ENCODE data around the gene NCR2. TPM values are rescaled to one million over a fixed set of nuclear protein-coding genes. Genes with fewer than 3 reads are reported as not detected.

The NCR2 gene
- total and polyA plus RNA-seq, 2 donors (not counting 1 experiment from before 2014, with no cell fraction given) = not detected

GRCh38 chr6:41344876-41345275 lies 9.5 kb downstream of the NCR2 start:
- ATAC-seq (ENCODE audit: low read depth) = no peak
- no peak overlapping the region for H2AFZ ChIP-seq (ENCODE audit: insufficient read depth, low read depth, low read length, poor library complexity, severe bottlenecking)
- ChIA-PET CTCF (interaction anchor here (0.8 kb wide), 1 partner anchor 116 kb away, joined by 3 read pairs; no protein-coding TSS in a partner anchor), POLR2A (no interaction called here)
- Mint-ChIP-seq H3K4me3 (no peak overlapping the region), H3K9me3 (ENCODE audit: insufficient read depth) (no peaks in the 10 kb centered on the region), H3K4me1 (peaks cover 4% of the 10 kb centered on the region), H3K27ac (no peak overlapping the region), H3K27me3 (peaks cover 27% of the 10 kb centered on the region)
- no peak overlapping the region for H3K27ac ChIP-seq (ENCODE audit: low read length in 2 of 2)
- H3K79me2 ChIP-seq (ENCODE audit: control insufficient read depth, insufficient read depth, low read length) = no peaks in the 10 kb centered on the region
- no peaks in the 10 kb centered on the region for H4K20me1 ChIP-seq (ENCODE audit: control insufficient read depth, insufficient read depth, low read length, poor library complexity, severe bottlenecking)
- peaks cover 3 to 4% of the 10 kb centered on the region in 2 donors for H3K4me1 ChIP-seq (ENCODE audit: control insufficient read depth in 2 of 2, insufficient read depth in 2 of 2, low read length in 2 of 2)
- no peak overlapping the region for H3K4me2 ChIP-seq (replicated peaks; ENCODE audit: low read depth, low read length, poor library complexity, severe bottlenecking)
- H3K36me3 ChIP-seq (replicated peaks in 1 of 2; ENCODE audit: control extremely low read depth in 1 of 2, control insufficient read depth in 1 of 2, extremely low read depth in 1 of 2, insufficient read depth in 2 of 2, low read length in 1 of 2) = no peaks in the 10 kb centered on the region
- H3K4me3 ChIP-seq (ENCODE audit: control extremely low read depth in 1 of 5, extremely low read depth in 1 of 5, insufficient read depth in 1 of 5, low read depth in 2 of 5, low read length in 4 of 5) = no peak overlapping the region
- TF ChIP-seq EZH2 (IDR thresholded peaks at IDR 0.05; ENCODE audit: borderline replicate concordance, insufficient read depth, low read depth, low read length, poor library complexity, severe bottlenecking) (no peak), CTCF (IDR thresholded peaks at IDR 0.05) (no peak)
- intact Hi-C loops (cut with micrococcal nuclease) = no loop called here
- H3K9me3 ChIP-seq (ENCODE audit: control extremely low read depth in 1 of 3, control insufficient read depth in 2 of 3, insufficient read depth in 1 of 3, low read length in 2 of 3) = peaks cover 0 to 7% (median 0%) of the 10 kb centered on the region in 3 donors
- DNase-seq = no peak
- H3K27me3 ChIP-seq (replicated peaks in 1 of 4; ENCODE audit: control extremely low read depth in 1 of 4, control insufficient read depth in 3 of 4, insufficient read depth in 4 of 4, low read length in 3 of 4) = peaks cover 0 to 10% (median 7%) of the 10 kb centered on the region in 4 experiments
- 14% methylated on average over 1 of the region's 3 CpGs for WGBS (ENCODE audit: insufficient coverage)
- no peak overlapping the region for H3K9ac ChIP-seq (ENCODE audit: low read length)

GRCh38 chr6:41345901-41346300 lies 10.5 kb downstream of the NCR2 start:
- H3K27ac Mint-ChIP-seq = no peak overlapping the region
- Histone ChIP-seq H3K9ac (ENCODE audit: low read length) (no peak overlapping the region), H3K79me2 (ENCODE audit: control insufficient read depth, insufficient read depth, low read length) (no peaks in the 10 kb centered on the region), H3K36me3 (replicated peaks in 1 of 2; ENCODE audit: control extremely low read depth in 1 of 2, control insufficient read depth in 1 of 2, extremely low read depth in 1 of 2, insufficient read depth in 2 of 2, low read length in 1 of 2) (no peaks in the 10 kb centered on the region), H2AFZ (ENCODE audit: insufficient read depth, low read depth, low read length, poor library complexity, severe bottlenecking) (no peak overlapping the region), H4K20me1 (ENCODE audit: control insufficient read depth, insufficient read depth, low read length, poor library complexity, severe bottlenecking) (no peaks in the 10 kb centered on the region), H3K4me1 (ENCODE audit: control insufficient read depth in 2 of 2, insufficient read depth in 2 of 2, low read length in 2 of 2) (peaks cover 3 to 4% of the 10 kb centered on the region in 2 donors), H3K4me3 (ENCODE audit: control extremely low read depth in 1 of 5, extremely low read depth in 1 of 5, insufficient read depth in 1 of 5, low read depth in 2 of 5, low read length in 4 of 5) (no peak overlapping the region), H3K9me3 (ENCODE audit: control extremely low read depth in 1 of 3, control insufficient read depth in 2 of 3, insufficient read depth in 1 of 3, low read length in 2 of 3) (peaks cover 0 to 7% (median 0%) of the 10 kb centered on the region in 3 donors), H3K4me2 (replicated peaks; ENCODE audit: low read depth, low read length, poor library complexity, severe bottlenecking) (no peak overlapping the region), H3K27ac (ENCODE audit: low read length in 2 of 2) (no peak overlapping the region), H3K27me3 (replicated peaks in 1 of 4; ENCODE audit: control extremely low read depth in 1 of 4, control insufficient read depth in 3 of 4, insufficient read depth in 4 of 4, low read length in 3 of 4) (peaks cover 0 to 10% (median 7%) of the 10 kb centered on the region in 4 experiments)
- TF ChIP-seq EZH2 (IDR thresholded peaks at IDR 0.05; ENCODE audit: borderline replicate concordance, insufficient read depth, low read depth, low read length, poor library complexity, severe bottlenecking) (no peak), CTCF (IDR thresholded peaks at IDR 0.05) (no peak)
- intact Hi-C loops (cut with micrococcal nuclease) = no loop called here
- peaks cover 32% of the 10 kb centered on the region for H3K27me3 Mint-ChIP-seq
- no peak overlapping the region for H3K4me3 Mint-ChIP-seq
- CTCF ChIA-PET = no interaction called here
- ATAC-seq (ENCODE audit: low read depth) (no peak), DNase-seq (no peak)
- no peaks in the 10 kb centered on the region for H3K9me3 Mint-ChIP-seq (ENCODE audit: insufficient read depth)
- 96% methylated on average over 8 of the region's 8 CpGs for WGBS (ENCODE audit: insufficient coverage)
- POLR2A ChIA-PET = no interaction called here
- H3K4me1 Mint-ChIP-seq = peaks cover 4% of the 10 kb centered on the region

Measured in B cell (primary cell).